DOHH2 (cell line): Measurements from ENCODE around the gene TCP10L.

Experiments
- H3F3A ChIP-seq: fragments of 200-600 bp; sonication (generic), shearing (Covaris generic); 2 replicates; pipeline ENCODE4 v1.6.0; 2016; ENCODE audit warnings: antibody characterized with exemption, mild to moderate bottlenecking; ENCODE audit not compliant: control insufficient read depth, insufficient read depth
- H3K27ac ChIP-seq: fragments of 200-600 bp; sonication (generic); 2 replicates; pipeline ENCODE4 v1.5.1; 2014; ENCODE audit warnings: low read depth, mild to moderate bottlenecking, low read length, moderate library complexity
- H3K27me3 ChIP-seq: fragments of 200-600 bp; sonication (generic); 2 replicates; pipeline ENCODE4 v1.6.1; 2014; ENCODE audit warnings: mild to moderate bottlenecking, low read length, mixed read lengths; ENCODE audit not compliant: control insufficient read depth
- H3K36me3 ChIP-seq: fragments of 200-600 bp; sonication (generic); 2 replicates; pipeline ENCODE4 v1.6.1; 2014; ENCODE audit warnings: mild to moderate bottlenecking, low read length, moderate library complexity, mixed read lengths; ENCODE audit not compliant: control insufficient read depth
- H3K4me1 ChIP-seq: fragments of 200-600 bp; sonication (generic); 2 replicates; pipeline ENCODE4 v1.6.1; 2014; ENCODE audit warnings: mild to moderate bottlenecking, low read length, mixed read lengths; ENCODE audit not compliant: control insufficient read depth
- H3K4me2 ChIP-seq: fragments of 200-600 bp; sonication (generic); 2 replicates; pipeline ENCODE4 v1.6.0; 2014; ENCODE audit warnings: mild to moderate bottlenecking, low read length, moderate library complexity
- H3K4me3 ChIP-seq: fragments of 200-600 bp; sonication (generic); 2 replicates; pipeline ENCODE4 v1.5.1; 2014; ENCODE audit warnings: mild to moderate bottlenecking, low read length, mixed read lengths
- H3K79me2 ChIP-seq: fragments of 200-600 bp; sonication (generic); 2 replicates; pipeline ENCODE4 v1.6.1; 2014; ENCODE audit warnings: mild to moderate bottlenecking, low read length, mixed read lengths; ENCODE audit not compliant: control insufficient read depth
- H3K9me2 ChIP-seq: fragments of 200-600 bp; sonication (generic); replicated peaks from 2 replicates; pipeline ENCODE4 v1.6.1; 2014; ENCODE audit warnings: mild to moderate bottlenecking, low read length, mixed read lengths; ENCODE audit not compliant: control insufficient read depth
- H3K9me3 ChIP-seq: fragments of 200-600 bp; sonication (generic); 2 replicates; pipeline ENCODE4 v1.6.1; 2014; ENCODE audit warnings: antibody characterized with exemption, low read length, mixed read lengths; ENCODE audit not compliant: control insufficient read depth, insufficient read depth
- H4K20me1 ChIP-seq: fragments of 200-600 bp; sonication (generic); 2 replicates; pipeline ENCODE4 v1.6.0; 2014; ENCODE audit warnings: low read depth, mild to moderate bottlenecking, antibody characterized with exemption, low read length, moderate library complexity; ENCODE audit not compliant: control insufficient read depth, insufficient read depth
- CTCF ChIP-seq: fragments of 200-600 bp; sonication (generic); IDR thresholded peaks from one replicate; pipeline ENCODE4 v1.5.1; 2014; ENCODE audit warnings: antibody characterized with exemption, mild to moderate bottlenecking, low read depth, low read length; ENCODE audit not compliant: poor library complexity, severe bottlenecking
- EZH2phosphoT487 ChIP-seq: fragments of 200-600 bp; sonication (generic); IDR thresholded peaks from 2 replicates; pipeline ENCODE4 v1.6.1; 2017; ENCODE audit warnings: borderline replicate concordance, mild to moderate bottlenecking, antibody characterized with exemption, low read length, moderate library complexity, mixed read lengths

Gene TCP10L

GRCh38 chr21:32538147-32538792 lies 47.1 kb downstream of the TCP10L start:
- Histone ChIP-seq H3K4me2 (no peak overlapping the region), H3F3A (no peaks in the 10 kb centered on the region), H3K4me1 (no peaks in the 10 kb centered on the region), H3K9me2 (no peaks in the 10 kb centered on the region), H3K27me3 (no peaks in the 10 kb centered on the region; the same call in 1 of the 2 replicates), H3K36me3 (no peaks in the 10 kb centered on the region), H3K27ac (no peak overlapping the region), H3K4me3 (no peak overlapping the region), H3K79me2 (no peaks in the 10 kb centered on the region), H3K9me3 (no peaks in the 10 kb centered on the region), H4K20me1 (no peaks in the 10 kb centered on the region)
- TF ChIP-seq EZH2phosphoT487 (no peak), CTCF (no peak)

DNA sequence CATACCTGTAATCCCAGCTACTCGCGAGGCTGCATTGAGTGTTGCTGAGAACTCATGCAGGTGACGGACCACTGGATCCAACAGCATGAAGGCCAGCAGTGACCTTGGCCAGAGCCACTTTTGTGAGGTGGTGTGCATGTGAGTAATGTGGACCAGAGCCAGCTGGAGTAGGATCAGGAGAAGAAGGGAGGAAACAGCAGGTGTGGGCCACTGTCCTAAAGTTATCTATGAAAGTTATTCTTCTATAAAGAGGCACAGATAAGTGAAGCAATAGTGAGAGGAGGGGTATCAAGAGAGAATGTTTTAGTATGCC lies 47.8 kb downstream of the TCP10L start:
- Histone ChIP-seq H3K27me3 (no peaks in the 10 kb centered on the region; the same call in 1 of the 2 replicates), H3K36me3 (no peaks in the 10 kb centered on the region), H3K9me2 (no peaks in the 10 kb centered on the region), H3K9me3 (no peaks in the 10 kb centered on the region), H3F3A (no peaks in the 10 kb centered on the region), H3K27ac (no peak overlapping the region), H3K79me2 (no peaks in the 10 kb centered on the region), H3K4me1 (no peaks in the 10 kb centered on the region), H4K20me1 (no peaks in the 10 kb centered on the region), H3K4me2 (no peak overlapping the region), H3K4me3 (no peak overlapping the region)
- TF ChIP-seq EZH2phosphoT487 (no peak), CTCF (no peak)

GRCh38 chr21:32535612-32536011 lies 49.7 kb downstream of the TCP10L start:
- Histone ChIP-seq H3K9me3 (no peaks in the 10 kb centered on the region), H3K4me2 (no peak overlapping the region), H3K79me2 (no peaks in the 10 kb centered on the region), H3F3A (no peaks in the 10 kb centered on the region), H3K27ac (no peak overlapping the region), H3K9me2 (no peaks in the 10 kb centered on the region), H4K20me1 (no peaks in the 10 kb centered on the region), H3K36me3 (no peaks in the 10 kb centered on the region), H3K27me3 (no peaks in the 10 kb centered on the region; the same call in 1 of the 2 replicates), H3K4me3 (no peak overlapping the region), H3K4me1 (no peaks in the 10 kb centered on the region)
- no peak for TF ChIP-seq CTCF
- no peak for TF ChIP-seq EZH2phosphoT487
